ENCODE measurements around the gene IL21R. TPM values are rescaled to one million over a fixed set of nuclear protein-coding genes. Genes with fewer than 3 reads are reported as not detected.
A peak's percentile ranks its signal among the peaks of the same experiment; 100 is the strongest.

The IL21R gene
- under 1 TPM in 3 of 4 donors, not detected in 1; 0.23 to 0.40 (median 0.25) TPM for total RNA-seq

GRCh38 chr16:27401768-27402568 is at the start of gene IL21R:
TSS of gene IL21R (plus strand) at chr16:27402174. CDS start at chr16:27430072, 27,898 bp downstream.
- no peaks in the 10 kb centered on the region for H3K9me3 ChIP-seq
- H3K36me3 ChIP-seq, result no peaks in the 10 kb centered on the region
- TF ChIP-seq POLR2A (IDR thresholded peaks at IDR 0.05) (no peak), CTCF (IDR thresholded peaks at IDR 0.05) (no peak), POLR2AphosphoS5 (IDR thresholded peaks at IDR 0.05) (no peak), EP300 (IDR thresholded peaks at IDR 0.05) (no peak)
- H3K4me1 ChIP-seq, result peaks cover 0 to 12% (median 2%) of the 10 kb centered on the region in 3 donors
- H3K27ac ChIP-seq, result no peak within 1 kb of the TSS
- peak within 1 kb of the TSS in 1 of 2 donors; percentile 13 for H3K4me3 ChIP-seq
- H3K27me3 ChIP-seq, result peaks cover 49% of the 10 kb centered on the region
- 0 to 38% methylated on average over 2 to 5 of the region's 23 CpGs for WGBS, 2 donors (ENCODE audit: low coverage in 1 of 2)
- ATAC-seq, result peak; percentile 48

DNA sequence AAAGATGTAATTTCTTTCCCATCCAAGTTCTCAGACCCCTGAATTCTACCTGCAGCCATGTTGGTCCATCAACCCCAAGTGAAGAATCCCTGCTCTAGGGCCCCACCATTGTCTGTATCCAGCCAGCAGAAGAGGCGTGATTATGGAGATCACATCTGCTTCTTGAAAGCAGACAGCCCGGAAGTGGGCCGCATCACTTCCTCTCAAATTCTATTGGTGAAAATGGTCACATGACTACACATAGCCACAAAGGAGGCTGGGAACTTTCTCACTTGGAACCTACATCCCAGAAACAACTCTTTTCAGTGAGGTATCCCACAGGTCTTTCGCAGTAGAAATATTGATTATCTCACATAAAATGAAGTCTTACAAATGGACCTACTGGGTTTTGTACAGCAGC is 48.1 kb upstream of the IL21R start:
- H3K27me3 ChIP-seq, result no peaks in the 10 kb centered on the region
- TF ChIP-seq EP300 (IDR thresholded peaks at IDR 0.05) (no peak), CTCF (IDR thresholded peaks at IDR 0.05) (no peak), POLR2AphosphoS5 (IDR thresholded peaks at IDR 0.05) (no peak), POLR2A (IDR thresholded peaks at IDR 0.05) (no peak)
- H3K4me1 ChIP-seq, result no peaks in the 10 kb centered on the region
- H3K27ac ChIP-seq, result peak overlapping the region in 1 of 4 donors; percentile 24
- H3K9me3 ChIP-seq, result no peaks in the 10 kb centered on the region
- no peak for ATAC-seq
- 100% methylated on average over 1 to 2 of the region's 4 CpGs for WGBS, 2 donors (ENCODE audit: low coverage in 1 of 2)
- no peak overlapping the region for H3K4me3 ChIP-seq
- peaks cover 0 to 100% of the 10 kb centered on the region in 2 donors for H3K36me3 ChIP-seq

DNA sequence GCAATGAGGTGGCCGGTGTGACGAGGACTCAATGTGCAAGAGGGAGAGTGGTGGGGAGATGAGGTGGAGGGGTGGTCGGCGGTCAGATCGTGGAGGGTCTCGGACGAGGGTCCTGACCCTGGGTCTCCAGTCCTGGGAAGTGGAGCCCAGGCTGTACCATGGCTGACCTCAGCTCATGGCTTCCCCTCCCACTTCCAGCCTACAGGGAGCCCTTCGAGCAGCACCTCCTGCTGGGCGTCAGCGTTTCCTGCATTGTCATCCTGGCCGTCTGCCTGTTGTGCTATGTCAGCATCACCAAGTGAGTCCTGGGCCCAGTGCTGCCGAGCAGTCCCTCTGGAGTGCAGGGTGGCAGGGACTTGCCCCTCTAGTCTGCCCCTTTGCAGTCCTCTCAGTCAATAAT is 46.4 kb upstream of the IL21R start:
- peak overlapping the region in 3 of 4 donors; percentile 4 to 58 (median 32) for H3K27ac ChIP-seq
- no peak overlapping the region for H3K4me3 ChIP-seq
- no peaks in the 10 kb centered on the region for H3K27me3 ChIP-seq
- 71 to 92% methylated on average over 5 to 10 of the region's 12 CpGs for WGBS, 2 donors (ENCODE audit: low coverage in 1 of 2)
- H3K4me1 ChIP-seq, result no peaks in the 10 kb centered on the region
- H3K9me3 ChIP-seq, result no peaks in the 10 kb centered on the region
- H3K36me3 ChIP-seq, result peaks cover 0 to 100% of the 10 kb centered on the region in 2 donors
- no peak for TF ChIP-seq POLR2A (IDR thresholded peaks at IDR 0.05)
- peak; percentile 46 for TF ChIP-seq POLR2AphosphoS5 (IDR thresholded peaks at IDR 0.05)
- TF ChIP-seq EP300 (IDR thresholded peaks at IDR 0.05), result no peak
- peak in 3 of 4 experiments; percentile 43 to 61 (median 55) for TF ChIP-seq CTCF (IDR thresholded peaks at IDR 0.05)
- ATAC-seq, result peak; percentile 64

GRCh38 chr16:27356794-27357193 is 45.2 kb upstream of the IL21R start:
- Histone ChIP-seq H3K4me3 (no peak overlapping the region), H3K4me1 (no peaks in the 10 kb centered on the region), H3K27me3 (no peaks in the 10 kb centered on the region), H3K27ac (peak overlapping the region in 2 of 4 donors; percentile 4 to 32), H3K9me3 (no peaks in the 10 kb centered on the region), H3K36me3 (peaks cover 0 to 100% of the 10 kb centered on the region in 2 donors)
- 87% methylated on average over 2 of the region's 4 CpGs; no CpG with 5 or more reads in 1 of the 2 donors for WGBS, 2 donors (ENCODE audit: low coverage in 1 of 2)
- ATAC-seq, result no peak
- no peak for TF ChIP-seq EP300 (IDR thresholded peaks at IDR 0.05)
- TF ChIP-seq POLR2AphosphoS5 (IDR thresholded peaks at IDR 0.05), result no peak
- no peak for TF ChIP-seq POLR2A (IDR thresholded peaks at IDR 0.05)
- TF ChIP-seq CTCF (IDR thresholded peaks at IDR 0.05), result no peak
